GM18868 (cell line): ENCODE data around the gene CYS1.
A peak's percentile ranks its signal among the peaks of the same experiment; 100 is the strongest.
"Not testable (repeated sequence)": the region's sequence is repeated elsewhere in the genome, so short reads cannot be mapped to it uniquely, and the experiment has no call there.

Experiments used
- ATAC-seq: cut with Tn5 transposase; IDR thresholded peaks from one replicate; pipeline ENCODE4 v1.9.1; 2021; ENCODE audit warnings: mild to moderate bottlenecking, moderate library complexity; ENCODE audit not compliant: unreplicated experiment

Gene CYS1

GRCh38 chr2:10033251-10034006, 46.8 kb downstream of the CYS1 start:
- no peak for ATAC-seq

GRCh38 chr2:10032746-10033105, 47.5 kb downstream of the CYS1 start:
- ATAC-seq = no peak

- ATAC-seq = no peak
Observed at GRCh38 chr2:10031886-10032745, 48.1 kb downstream of the CYS1 start.

GRCh38 chr2:10030798-10031197, 49.4 kb downstream of the CYS1 start:
- not testable (repeated sequence) for ATAC-seq

DNA sequence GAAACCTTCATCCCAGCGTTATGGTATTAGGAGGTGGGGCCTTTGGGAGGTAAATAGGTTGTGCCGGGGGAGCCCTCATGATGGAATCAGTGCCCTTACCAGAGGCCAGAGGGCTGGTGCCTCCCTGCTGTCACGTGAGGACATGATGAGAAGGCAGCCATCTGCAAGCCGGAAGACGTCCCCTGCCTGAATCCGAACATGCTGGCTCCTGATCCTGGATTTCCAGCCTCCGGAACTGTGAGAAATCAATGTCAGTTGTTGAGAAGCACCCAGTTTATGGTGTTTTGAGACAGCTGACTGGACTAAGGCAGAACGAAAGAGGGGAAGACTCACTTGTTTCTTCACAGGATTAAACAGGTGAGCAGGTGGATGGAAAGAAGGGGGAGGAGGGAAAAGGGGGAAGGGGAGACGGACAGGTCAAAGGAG, 49.9 kb downstream of the CYS1 start:
- no peak for ATAC-seq

DNA sequence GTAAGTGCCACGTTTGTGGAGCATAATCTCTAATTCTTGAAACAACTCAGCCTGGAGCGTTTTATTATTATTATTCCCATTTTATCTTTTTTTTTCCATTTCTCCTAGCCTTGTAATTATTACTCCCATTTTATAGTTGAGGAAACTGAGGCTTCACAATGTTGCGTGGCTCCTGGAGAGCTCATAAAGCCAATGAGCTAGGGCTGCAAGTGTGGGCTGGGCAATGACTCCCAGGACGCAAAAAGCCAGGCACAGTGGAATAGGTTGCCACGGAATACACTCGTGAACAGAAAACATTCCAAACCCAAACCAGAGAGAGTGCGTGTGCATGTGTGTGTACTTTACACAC, 50.4 kb downstream of the CYS1 start:
- ATAC-seq = no peak

GRCh38 chr2:10028988-10029874, 51.0 kb downstream of the CYS1 start:
- ATAC-seq = peak; percentile 92

DNA sequence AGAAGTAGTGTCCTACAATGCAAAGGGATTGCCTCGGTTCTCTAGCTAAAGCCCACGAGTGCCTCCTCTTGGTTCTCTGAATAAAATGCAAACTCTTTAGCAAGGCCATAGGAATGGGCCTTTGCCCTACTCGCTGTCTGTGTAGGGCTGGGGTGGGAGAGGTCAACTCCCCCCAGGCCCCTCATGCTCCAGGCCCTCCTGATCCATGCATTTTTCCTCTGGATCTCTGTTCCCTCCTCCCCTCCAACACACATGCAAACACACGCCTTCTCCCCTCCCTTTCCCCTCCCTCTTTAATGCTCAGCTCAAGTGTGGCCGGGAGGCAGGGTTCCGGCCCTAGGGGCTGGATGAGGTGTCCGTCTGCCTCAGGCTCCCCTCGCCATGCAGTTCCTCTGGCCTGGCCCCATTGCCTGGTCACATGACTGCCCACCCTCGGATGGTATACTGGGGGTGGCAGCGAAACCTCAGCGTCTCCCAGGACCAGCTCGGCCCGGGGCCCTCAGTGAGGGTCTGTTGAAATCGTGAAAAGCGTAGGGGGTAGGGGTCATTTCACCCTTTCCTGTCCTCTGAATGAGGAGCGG, 51.7 kb downstream of the CYS1 start:
- no peak for ATAC-seq

DNA sequence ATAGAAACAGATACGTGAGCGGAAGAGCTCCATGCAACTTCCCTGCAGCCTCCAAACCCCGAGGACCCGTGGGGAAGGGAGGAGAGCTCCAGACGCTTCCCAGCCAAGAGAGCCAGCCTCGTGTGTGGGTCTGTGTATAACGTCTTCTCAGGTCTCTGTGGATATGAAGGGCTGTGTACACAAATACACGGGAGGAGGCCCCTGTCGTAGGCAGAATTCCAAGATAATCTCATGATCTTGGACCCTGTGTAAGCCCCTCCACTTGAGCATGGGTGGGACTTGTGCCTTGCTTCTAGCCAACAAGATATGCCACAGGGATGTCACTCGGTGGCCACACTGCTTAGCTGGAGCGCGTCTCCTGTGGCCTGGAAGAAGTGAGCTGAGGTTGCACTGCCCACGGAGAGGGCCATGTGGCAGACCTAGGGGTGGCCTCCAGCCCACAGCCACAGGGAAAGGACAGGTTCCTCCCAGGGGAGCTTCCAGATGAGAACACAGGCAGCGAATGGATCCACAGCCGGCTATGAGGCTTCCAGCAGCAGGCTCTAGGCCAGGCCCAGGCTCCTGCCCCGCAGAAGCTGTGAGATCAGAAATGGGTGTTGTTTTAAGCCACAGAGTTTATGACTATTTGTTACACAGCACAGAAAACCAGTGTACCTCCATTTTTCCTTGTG, 52.4 kb downstream of the CYS1 start:
- no peak for ATAC-seq

DNA sequence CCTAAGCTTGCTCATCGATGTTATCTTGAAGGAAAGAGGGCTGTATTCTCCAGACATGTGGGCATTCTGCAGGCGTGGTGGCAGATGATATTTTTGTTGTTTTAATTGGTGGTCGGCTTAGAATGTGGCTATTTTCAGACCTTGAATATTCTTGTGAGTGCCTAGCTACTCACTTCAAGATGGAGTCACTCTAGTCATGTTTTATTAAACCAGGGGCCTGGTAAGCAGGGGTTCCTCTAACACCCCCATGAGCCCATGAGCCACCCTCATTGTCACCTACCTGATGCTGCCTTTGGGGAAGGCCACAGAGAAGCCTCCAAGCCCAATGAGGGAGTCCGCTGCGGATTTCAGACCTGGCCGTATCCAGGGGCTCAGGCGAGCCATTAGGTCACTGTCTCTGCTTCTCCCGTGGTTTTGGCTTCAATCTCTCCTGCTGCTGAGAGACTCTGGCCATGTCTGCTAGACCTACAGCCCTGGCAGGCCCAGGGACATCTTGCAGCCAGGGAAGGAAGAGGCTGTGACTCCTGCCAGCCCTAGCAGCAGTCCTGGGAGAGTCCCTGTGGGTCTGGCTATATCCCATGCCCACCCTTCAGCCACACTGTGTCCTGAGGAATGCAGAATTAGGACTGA, 53.2 kb downstream of the CYS1 start:
- ATAC-seq = no peak

DNA sequence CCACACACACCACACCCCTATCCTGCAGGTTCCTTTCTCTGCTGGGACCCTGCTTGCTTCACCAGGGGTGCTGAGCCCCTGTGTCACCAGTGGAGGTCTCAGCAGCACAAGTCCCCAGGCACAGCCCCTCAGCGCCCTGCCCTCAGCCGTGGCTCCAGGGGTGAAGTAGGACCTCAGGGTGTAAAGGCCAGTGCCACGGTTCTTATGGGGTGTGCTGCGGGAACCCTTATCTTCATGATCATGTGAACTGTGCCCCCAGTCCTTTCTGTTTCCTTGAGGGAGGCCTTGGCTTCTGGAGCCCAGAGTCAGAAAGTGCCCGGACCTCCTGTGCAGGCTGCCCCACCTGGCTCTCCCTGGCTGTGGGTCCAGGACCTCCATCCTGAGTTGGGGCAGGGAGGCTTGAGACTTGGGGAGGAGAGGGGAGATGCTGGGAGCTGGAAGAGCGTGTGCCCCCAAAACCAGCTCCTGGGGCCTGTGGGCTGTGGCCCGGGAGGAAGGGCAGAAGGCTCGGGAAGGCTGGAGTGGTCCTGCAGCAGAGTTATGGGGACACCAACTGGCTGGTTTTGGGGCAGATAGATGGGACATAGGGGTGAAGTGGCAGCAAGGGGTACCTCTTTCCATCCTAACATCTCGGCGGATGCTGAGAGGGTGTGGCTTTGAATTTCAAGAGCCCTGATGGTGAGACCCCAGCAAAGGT, 57.1 kb downstream of the CYS1 start:
- no peak for ATAC-seq

DNA sequence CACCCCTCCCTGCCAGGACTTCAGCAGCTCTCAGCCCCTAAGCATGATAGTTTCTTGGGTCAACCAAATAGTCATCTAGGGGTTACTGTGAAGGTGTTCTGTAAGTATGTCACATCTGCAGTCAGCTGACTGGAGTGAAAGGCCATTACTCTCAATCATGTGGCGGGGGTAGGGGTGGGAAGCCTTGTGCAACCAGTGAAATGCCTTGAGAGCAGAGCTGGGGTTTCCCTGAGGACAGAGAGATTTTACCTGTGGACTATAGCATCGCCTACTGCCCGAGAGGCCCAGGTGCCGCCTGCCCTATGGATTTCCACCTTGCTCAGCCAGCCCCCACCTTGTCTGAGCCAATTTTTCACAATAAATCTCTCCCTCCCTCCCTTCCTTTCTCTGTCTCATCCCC, 57.8 kb downstream of the CYS1 start:
- no peak for ATAC-seq

DNA sequence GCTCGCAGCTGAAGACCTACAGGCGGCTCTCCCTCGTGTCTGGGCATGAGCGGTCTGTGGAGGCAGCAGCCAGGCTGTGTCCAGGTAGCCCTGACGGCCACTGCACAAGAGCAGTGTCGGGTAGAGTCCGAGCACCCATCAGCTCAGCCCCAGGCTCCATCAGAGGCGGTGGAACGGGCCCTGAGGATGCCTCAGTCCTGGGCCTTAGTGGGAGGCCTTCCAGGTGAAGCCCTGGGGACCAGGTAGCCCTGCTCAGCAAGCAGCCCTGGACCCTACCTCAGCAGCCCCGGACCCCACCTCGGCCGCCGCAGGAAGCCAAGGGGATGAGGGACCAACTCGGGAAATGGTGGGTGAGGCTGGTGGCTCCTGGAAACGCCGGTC, 58.2 kb downstream of the CYS1 start:
- no peak for ATAC-seq

DNA sequence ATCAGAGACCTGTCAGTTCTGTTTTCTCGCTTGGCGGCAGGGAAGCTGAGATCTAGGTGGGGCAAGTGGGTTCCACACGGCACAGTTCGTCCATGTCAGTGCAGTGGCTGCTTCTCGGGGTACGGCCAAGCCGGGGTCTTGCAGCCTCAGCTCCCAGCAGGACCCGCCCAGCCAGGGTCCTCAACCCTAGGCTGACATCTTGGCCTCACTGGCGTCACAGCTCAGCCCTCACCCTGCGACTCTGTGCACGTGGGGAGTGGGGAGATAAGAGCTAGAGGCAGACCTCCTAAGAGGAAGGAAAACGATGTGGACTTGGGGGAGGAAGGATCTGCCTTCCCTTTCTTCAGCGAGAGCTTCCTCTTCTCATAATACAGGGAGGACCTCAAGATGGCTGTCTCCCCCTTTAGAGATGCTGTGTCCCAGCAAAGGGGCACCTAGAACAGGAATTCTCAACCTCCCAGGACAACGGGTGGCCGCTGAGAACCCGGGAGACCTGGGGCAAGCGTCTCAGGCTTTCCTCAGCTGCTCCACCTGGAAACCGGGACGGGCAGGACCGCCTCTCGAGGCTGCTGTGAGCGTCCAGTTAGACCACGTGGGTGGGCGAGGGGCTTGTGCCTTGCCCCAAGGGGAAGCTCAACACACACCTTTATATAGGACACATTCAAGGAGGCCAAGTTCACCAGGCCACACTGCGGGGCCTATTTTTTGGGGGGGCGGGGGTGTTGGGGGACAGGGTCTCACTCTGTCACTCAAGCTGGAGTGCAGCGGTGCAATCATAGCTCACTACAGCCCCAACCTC, 60.4 kb downstream of the CYS1 start:
- no peak for ATAC-seq

DNA sequence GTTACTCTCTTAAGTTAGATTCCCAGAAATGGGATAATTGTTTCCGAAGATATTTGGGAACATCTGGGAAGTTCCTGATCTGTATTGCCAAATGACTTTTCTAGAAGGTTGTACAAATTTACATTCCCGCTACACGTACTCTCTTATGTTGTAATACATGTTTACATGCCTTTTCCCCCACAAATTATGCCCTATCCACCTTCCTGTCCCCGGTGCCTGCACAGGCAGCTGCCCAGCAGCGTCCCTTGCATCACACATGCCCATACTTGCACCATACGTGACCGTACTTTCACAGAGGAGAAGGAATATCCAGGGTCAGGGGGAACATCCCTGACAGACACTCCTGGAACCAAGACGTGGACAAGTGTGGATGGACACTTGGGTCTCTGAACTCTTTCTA, 61.0 kb downstream of the CYS1 start:
- no peak for ATAC-seq

DNA sequence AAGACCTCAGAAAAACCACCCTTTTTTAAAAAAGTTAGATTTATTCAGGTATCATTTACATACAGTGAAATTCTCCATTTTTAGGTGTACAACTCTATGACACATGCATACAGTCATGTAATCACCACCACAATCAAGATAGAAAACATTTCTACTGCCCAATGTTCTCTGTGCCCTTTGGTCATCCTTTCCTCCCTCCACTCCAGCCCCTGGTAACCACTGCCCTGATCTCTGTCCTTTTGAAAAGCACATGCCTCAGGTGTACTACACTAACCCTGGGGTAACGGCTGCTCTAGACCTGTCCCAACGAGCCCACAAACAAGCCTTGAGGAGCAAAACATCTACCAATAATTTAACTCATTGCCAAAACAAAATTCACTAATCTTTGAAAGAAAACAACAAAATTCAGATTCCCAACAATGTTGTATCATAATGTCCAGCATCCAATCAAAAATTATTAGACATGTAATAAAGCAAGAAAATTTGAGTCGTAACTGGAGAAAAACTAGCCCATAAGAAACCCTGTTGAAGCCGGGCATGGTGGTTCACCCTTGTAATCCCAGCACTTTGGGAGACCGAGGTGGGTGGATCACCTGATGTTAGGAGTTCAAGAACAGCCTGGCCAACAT, 62.8 kb downstream of the CYS1 start:
- no peak for ATAC-seq

DNA sequence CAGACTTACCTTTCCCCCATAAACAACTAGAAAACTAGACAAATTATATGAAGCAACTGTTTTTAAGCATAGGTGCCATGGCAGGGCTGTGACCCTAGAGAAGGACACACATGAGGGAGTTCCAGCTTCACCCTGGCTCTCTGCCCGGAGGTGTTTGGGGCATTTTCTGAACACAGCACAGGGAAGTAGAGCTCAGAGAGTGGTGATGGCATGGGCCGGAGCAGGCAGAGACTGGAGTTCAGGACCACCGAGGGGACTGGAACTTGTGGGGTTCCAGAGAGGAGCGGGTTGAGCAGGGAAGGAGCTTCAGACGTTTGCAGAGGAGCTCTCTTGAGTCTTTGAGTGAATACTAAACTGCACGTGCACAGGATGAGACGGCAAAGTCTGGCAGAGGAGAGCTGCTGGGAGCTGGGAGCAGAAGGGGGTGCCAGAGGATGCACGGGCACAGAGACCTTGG, 63.4 kb downstream of the CYS1 start:
- no peak for ATAC-seq
